HG03095 (cell line): Measurements from ENCODE around the gene ATP6V0C.

Experiments used
- ATAC-seq: cut with Tn5 transposase; IDR thresholded peaks from one replicate; pipeline ENCODE4 v1.9.1; 2021; ENCODE audit warnings: moderate library complexity; ENCODE audit not compliant: unreplicated experiment

Gene ATP6V0C

DNA sequence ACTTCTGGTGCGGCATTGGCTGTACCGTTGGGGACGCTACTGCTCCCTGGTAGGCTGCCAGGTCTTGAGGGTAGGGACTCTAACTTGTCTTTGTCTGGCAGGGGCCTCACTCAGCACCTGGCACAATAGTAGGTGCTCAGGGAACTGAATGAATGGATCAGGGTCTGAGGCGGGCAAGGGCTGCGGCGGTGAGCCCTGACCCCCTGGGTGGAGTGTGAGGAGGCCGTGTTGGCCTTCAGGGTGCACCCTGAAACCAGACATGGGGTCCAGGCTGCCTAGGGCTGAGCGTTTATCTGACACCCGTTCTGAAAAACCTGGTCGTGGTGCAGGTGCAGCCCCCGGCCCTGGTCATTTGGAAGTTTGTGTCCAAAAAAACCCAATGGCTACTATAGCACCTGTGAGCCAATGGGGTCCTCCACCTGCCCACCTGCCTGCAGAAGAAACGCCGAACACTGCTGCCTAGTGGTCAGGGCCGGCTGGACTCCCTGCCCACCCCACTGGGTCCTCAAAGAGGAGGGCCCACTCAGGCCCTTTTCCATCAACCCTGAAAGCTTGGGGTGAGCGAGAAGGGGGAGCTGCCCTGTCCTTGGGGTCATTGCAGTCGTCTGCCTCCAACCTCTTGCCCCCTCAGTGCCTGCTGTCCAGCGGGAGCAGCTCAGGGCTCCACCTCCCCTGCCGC is 4.9 kb upstream of the ATP6V0C start:
- ATAC-seq = no peak

DNA sequence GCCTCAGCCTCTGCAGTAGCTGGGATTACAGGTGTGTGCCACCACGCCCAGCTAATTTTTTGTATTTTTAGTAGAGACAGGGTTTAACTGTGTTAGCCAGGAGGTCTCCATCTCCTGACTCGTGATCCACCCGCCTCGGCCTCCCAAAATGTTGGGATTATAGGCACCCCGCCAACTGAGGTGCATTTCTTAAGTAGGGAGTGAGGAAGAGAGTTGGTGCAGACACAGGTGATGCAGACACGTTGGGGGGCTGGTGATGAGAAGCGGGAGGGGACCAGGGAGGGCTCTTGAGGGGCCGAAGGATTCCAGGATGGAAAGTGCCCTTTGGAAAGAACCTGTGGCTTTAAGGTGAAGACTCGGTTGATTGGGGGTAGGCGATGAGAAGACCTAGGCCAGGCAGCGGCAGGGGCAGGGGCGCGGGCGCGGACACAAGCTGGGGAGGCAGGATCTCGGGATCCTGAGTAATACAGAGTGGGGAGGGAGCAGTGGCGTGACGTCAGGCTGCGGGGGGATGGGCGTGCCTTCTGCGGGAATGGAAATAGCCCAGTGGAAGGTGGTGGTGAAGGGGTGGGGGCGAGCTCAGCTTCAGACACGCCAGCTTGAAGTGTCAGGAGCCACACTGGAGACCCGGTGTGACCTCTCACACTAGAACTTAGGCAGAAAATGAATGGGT is 2.5 kb upstream of the ATP6V0C start:
- ATAC-seq = no peak

DNA sequence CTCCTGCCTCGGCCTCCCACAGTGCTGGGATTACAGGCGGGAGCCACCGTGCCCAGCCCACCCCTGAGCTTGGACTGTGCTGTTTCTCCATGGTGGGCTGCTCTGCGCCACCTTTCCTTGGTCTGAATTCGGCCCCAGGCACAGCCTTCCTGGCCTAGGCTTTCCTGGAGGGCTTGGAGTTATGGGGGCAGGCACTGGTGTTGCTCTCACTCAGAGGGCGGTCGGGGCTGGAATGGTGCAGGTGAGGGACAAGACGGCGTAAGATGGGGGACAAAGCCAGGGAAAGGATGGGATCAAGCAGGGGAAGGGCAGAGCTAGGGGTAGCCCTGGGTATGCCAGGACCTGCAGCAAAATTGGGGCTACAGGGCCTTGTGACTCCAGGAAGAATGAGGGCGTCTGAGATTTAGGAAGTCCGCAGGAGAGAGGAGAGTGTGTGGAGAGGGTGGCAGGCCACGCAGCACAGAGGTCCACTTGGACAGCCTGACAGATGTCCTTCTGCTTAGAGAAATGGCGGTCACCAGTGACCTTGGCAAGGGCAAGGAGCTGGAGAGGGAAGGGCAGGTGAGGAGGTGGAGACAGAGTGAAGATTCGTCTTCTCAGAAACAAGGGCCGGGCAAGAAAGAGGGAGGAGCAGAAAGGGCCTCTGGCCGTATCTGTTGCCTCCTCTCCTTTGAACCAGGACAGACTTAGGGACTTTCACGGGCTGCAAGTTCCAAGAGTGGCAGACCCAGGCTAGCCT is 1.6 kb upstream of the ATP6V0C start:
- ATAC-seq = no peak

- no peak for ATAC-seq
Measured at GRCh38 chr16:2512735-2513404, 882 bp upstream of the ATP6V0C start.

DNA sequence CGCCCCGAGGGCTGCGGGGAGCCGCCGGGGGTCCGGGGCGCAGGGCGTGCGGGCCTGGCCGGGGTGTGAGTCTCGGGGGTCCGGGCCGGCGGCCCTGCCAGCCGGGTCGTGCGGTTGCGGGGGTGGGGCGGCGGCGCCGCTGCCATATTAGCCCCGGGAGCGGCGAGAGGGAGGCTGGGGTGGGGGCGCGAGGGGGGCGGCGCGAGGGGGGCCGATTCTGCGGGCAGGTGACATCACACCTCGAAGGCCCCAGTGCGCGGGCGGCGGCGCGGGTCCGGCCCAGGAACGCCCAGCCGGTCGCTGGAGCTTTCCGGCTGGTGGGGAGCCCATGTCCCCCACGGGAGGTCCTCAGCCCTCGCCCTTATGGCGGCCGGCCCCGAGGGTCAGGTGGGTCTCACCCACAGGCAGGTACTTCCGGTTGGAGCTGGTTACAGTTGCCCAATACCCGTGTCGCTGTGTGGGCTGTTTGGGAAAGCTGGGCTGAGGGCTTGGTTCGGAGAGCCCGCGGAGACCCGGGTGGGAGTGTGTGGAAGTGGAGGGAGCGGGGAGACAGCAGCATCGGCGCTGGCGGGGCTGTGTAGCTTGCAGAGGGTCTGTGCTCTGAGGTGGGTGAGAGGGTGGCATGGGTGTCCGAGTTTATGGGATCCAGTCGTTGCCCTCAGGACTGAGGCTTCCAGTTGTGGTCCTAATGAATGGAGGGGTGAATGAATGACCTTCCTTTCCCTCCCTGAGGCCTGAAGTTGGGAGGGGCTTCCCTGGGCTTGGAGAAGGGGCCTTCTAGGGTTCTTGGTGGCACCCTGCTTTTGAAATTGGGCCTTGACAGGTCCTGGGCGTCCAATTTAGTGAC is 804 bp downstream of the ATP6V0C start:
- ATAC-seq = no peak

- no peak for ATAC-seq
Measured at GRCh38 chr16:2515180-2515851, 1.6 kb downstream of the ATP6V0C start.

DNA sequence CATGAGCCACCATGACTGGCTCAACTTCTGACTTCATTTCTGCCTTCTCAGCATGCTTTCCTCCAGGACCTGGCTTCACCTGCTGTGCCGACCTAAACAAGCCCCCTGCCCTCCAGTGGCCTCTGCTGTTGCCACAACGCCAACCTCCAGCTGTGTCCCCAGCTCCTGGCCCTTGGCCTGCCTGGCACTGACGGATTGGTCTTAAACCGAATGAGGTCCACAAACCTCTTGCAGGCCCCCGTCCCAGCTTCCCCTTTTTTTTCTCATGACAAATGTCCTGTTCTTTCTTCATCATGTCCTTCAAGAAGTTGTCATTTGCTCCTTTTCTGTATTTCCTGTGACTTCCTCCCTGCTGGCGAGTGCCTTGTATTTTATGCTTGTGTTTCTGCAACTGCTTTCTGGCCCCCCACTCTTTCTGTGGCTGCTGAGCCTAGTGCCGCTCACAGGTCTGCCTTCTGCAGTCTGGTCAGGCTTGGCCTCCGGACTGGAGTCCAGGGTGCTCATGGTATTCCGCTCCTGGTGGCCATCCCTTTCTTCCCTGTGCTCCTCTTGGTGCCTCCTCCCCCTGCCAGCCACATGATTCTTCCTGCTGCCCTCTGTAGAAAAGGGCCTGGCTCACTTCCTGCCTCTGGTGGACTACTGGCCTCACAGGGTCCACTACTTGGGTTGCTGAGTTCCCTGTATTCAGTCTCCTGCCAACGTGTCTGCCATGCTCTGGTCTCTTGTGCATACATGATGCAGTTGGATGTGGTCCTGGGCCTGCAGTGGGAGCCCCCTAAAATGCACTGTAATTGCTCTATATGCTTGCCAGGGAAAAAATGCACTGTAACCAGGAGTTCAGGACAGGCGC is 2.9 kb downstream of the ATP6V0C start:
- ATAC-seq = no peak

DNA sequence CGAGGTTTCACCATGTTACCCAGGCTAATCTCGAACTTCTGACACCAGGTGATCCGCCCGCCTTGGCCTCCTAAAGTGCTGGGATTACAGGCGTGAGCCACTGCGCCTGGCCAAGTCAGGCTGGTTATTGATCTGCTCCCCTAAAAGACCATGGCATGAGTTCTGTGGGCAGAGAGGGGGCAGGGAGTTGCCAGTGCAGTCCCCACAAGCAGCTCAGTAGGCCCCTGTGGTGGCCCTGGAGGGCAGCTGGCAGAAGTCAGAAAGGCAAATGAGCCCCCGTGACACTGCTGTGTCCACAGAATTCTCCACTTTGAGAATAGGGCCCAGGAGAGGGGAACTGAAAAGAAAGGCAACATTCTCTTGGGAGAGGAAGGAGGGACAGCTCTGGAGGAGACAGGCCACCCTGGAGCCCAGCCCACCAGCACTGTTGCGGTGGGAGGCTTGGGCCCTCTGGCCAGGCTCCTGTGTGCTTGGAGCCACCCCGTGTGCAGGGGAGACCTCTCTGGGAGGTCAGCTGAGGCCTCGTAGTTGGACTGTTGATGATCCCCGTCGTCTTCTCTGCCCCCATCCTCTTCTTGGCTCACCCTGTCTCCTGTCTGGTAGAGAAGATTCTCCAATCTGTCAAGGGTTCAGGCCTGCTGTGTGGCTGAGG is 4.3 kb downstream of the ATP6V0C start:
- no peak for ATAC-seq

GRCh38 chr16:2518823-2519710 is 5.3 kb downstream of the ATP6V0C start:
- no peak for ATAC-seq

- no peak for ATAC-seq
Measured at GRCh38 chr16:2519711-2520080, 5.9 kb downstream of the ATP6V0C start.

DNA sequence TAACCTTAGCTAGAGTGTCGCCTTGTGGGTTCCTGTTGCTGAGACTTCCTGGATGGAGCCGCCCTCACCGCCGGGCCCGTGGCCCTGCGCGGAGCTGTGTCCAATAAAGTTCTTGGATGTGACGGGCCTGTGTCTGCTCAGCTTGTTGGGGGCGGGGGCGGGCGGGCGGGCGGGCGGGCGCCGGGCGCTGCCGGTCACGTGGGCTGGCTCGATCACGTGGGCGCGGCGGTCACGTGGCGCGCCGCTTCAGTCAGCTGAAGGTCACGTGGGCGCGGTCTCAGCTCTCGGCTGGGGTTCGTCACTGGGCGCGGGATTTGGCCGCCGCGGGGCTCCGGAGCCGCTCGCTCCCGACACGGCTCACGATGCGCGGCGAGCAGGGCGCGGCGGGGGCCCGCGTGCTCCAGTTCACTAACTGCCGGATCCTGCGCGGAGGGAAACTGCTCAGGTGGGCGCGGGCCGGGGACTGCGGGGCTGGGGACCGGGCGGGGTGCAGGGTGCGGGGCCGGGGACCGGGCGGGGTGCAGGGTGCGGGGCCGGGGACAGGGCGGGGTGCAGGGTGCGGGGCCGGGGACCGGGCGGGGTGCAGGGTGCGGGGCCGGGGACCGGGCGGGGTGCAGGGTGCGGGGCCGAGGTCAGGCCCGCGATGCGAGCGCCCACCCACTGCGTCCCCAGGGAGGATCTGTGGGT is 6.5 kb downstream of the ATP6V0C start, which contains the start of gene AMDHD2:
Gene AMDHD2, plus strand, starts transcription at position 275 of the 687 bp plus-strand sequence. Its CDS starts 88 bp downstream, at position 363.
- ATAC-seq = no peak

DNA sequence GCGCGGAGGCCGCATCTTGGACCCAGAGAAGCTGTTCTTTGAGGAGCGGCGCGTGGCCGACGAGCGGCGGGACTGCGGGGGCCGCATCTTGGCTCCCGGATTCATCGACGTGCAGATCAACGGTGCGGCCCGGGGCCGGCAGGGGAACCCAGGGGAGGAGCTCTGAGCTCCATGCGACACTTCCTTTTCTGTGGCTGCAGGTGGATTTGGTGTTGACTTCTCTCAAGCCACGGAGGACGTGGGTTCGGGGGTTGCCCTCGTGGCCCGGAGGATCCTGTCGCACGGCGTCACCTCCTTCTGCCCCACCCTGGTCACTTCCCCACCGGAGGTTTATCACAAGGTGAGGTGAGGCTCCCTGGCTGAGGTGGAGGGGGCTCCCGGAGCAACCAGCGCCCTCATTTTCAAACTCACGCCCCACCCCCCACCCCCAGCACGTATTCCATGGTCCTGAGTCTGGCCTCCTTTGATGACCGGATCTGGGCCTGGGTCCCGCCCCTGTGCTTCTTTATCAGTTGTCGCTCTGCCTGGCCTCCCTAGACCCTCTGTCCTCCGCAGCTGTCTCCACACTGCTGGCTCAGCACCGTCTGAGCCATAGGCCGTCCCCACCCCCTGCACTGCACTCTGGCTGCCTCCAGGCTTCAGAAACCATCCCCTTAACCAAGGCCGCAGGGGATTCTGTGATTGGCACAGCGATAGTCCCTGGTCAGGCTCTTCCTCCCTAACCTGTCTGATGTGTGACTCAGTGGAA is 7.2 kb downstream of the ATP6V0C start:
- ATAC-seq = no peak

GRCh38 chr16:2523801-2524231 is 10.1 kb downstream of the ATP6V0C start:
- no peak for ATAC-seq

GRCh38 chr16:2524339-2524938 is 10.7 kb downstream of the ATP6V0C start:
- ATAC-seq = no peak

- ATAC-seq = no peak
Measured at GRCh38 chr16:2526135-2526534, 12.4 kb downstream of the ATP6V0C start.
